Femur (tissue), 1 donor: ENCODE measurements around the gene C12orf57.

ENCODE experiments used
- DNase-seq: peaks from one replicate; pipeline ENCODE4 v3.0.0-alpha.2; 2017

The C12orf57 gene

GRCh38 chr12:6954316-6955107 lies 10.7 kb downstream of the C12orf57 start:
- DNase-seq: no peak

- no peak for DNase-seq
Observed at GRCh38 chr12:6955108-6956020, 11.5 kb downstream of the C12orf57 start.

GRCh38 chr12:6956021-6956727 lies 12.4 kb downstream of the C12orf57 start:
- no peak for DNase-seq

- DNase-seq: no peak
Observed at GRCh38 chr12:6957151-6957701, 13.4 kb downstream of the C12orf57 start.

- DNase-seq: no peak
Observed at GRCh38 chr12:6957741-6958608, 14.2 kb downstream of the C12orf57 start.

GRCh38 chr12:6958609-6959057 lies 14.8 kb downstream of the C12orf57 start:
- DNase-seq: no peak

- peak; percentile 46 for DNase-seq
Observed at GRCh38 chr12:6959058-6959804, 15.4 kb downstream of the C12orf57 start.

- peak; percentile 26 for DNase-seq
Observed at GRCh38 chr12:6959805-6960592, 16.2 kb downstream of the C12orf57 start.

GRCh38 chr12:6960593-6961277 lies 16.9 kb downstream of the C12orf57 start:
- peak; percentile 49 for DNase-seq

GRCh38 chr12:6961278-6961694 lies 17.5 kb downstream of the C12orf57 start:
- peak; percentile 30 for DNase-seq

GRCh38 chr12:6961695-6962284 lies 18.0 kb downstream of the C12orf57 start:
- peak; percentile 76 for DNase-seq

GRCh38 chr12:6962285-6963015 lies 18.6 kb downstream of the C12orf57 start:
- DNase-seq: peak; percentile 33

GRCh38 chr12:6963016-6963731 lies 19.4 kb downstream of the C12orf57 start:
- peak; percentile 43 for DNase-seq

GRCh38 chr12:6963791-6964413 lies 20.1 kb downstream of the C12orf57 start:
- peak; percentile 36 for DNase-seq

- DNase-seq: no peak
Observed at GRCh38 chr12:6964605-6965025, 20.8 kb downstream of the C12orf57 start.

- peak; percentile 92 for DNase-seq
Observed at GRCh38 chr12:6965026-6965661, 21.3 kb downstream of the C12orf57 start.

GRCh38 chr12:6965714-6966113 lies 21.9 kb downstream of the C12orf57 start:
- no peak for DNase-seq
